GM19035 (cell line): Measurements from ENCODE around the gene SCN8A.
"Not testable (repeated sequence)": the region's sequence is repeated elsewhere in the genome, so short reads cannot be mapped to it uniquely, and the experiment has no call there.

Experiments used
- ATAC-seq: cut with Tn5 transposase; IDR thresholded peaks from one replicate; pipeline ENCODE4 v1.9.1; 2021; ENCODE audit not compliant: unreplicated experiment

Gene SCN8A

DNA sequence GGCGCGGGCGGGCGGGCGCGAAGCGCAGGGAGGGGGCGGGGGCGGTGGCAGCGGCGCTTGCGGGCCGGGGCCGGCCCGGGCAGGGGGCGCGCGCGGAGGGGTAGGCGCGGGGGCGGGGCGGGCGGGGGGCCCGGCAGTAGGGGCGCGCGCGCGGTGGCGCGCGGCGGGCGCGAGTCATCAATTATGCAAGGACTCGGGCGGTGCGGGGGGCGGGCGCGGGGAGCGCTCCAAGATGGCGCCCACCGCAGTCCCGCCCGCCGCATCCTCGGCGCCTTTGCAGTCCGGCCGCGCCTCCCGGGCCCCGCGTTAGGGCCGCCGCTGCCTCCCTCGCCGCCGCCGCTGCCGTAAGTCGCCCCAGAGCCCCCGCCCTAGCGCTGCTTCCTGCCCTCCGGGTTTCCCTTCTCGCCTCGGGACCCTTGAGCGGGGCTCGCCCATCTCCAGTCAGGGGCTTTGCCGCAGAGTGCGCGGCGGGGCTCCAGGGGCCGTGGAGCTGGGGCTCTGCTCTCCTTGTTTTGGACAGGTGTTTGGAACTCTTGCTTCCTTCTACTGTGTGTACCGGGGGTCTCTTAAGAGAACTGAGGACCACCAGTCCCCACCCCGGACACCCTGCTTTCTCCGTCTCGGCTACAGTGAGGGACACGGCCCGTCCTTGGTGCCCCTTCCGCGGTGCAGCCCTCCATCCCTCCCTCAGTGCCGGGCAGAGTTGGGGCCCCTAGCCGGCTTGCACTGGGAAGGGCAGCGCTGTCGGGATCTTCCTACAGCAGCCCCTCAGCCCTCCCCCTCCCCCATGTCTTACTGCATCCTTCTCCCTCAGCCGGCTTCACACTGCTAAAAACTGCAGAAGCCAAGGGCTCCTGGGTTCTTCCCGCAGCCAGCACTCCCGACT, at the start of gene SCN8A:
Gene SCN8A, plus strand, starts transcription at position 218 of the 886 bp plus-strand sequence. CDS start 71,585 bp downstream, outside the sequence.
- ATAC-seq = peak; percentile 35

DNA sequence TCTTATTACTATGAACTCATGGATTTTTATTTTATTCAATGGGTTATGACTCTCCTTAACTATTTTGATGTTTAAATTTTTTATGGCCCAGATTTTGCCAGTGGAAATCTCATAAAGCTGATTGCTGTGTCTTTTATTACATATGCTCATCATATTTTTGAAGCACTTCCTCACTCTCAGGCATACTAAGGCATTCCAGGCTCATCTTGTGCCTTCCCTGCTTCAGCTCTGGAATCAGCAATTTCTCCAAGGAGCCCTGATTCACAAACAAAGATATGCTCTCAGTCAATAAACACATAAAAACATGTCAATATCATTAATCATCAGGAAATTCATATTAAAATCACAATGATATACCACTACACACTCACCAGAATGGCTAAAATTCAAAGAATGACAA, 44.9 kb upstream of the SCN8A start:
- no peak for ATAC-seq

DNA sequence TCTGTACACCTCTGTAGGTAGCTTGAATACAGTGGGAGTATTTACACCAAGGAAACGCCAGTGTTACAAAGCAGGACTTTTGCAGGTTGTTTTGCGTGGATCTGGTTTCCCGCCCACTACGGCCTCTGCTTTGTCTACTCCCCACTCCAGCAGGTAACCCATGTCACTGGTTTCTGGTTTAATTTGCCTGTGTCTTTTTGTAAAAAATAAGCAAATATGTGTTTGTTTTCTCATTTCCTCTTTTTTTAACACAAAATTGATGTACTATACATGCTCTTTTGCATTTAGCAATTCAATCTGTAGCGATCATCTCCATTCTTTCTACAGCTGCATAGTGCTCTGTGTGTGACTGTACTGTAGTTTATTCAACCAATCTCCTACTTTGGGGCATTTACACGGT, 43.4 kb upstream of the SCN8A start:
- ATAC-seq = no peak

GRCh38 chr12:51548241-51548640, 42.8 kb upstream of the SCN8A start:
- ATAC-seq = no peak

DNA sequence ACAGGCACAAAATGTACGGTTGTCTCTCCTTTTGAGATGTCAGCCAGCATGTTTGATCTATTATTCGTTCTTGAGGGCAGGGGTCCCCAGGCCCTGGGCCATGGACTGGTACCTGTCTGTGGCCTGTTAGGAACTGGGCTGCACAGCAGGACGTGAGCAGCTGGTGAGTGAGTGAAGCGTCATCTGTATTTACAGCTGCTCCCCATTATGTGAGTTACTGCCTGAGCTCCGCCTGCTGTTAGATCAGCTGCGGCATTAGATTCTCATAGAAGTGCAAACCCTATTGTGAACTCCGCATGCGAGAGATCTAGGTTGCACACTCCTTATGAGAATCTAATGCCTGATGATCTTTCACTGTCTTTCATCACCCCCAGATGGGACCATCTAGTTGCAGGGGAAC, 41.4 kb upstream of the SCN8A start:
- ATAC-seq = no peak

DNA sequence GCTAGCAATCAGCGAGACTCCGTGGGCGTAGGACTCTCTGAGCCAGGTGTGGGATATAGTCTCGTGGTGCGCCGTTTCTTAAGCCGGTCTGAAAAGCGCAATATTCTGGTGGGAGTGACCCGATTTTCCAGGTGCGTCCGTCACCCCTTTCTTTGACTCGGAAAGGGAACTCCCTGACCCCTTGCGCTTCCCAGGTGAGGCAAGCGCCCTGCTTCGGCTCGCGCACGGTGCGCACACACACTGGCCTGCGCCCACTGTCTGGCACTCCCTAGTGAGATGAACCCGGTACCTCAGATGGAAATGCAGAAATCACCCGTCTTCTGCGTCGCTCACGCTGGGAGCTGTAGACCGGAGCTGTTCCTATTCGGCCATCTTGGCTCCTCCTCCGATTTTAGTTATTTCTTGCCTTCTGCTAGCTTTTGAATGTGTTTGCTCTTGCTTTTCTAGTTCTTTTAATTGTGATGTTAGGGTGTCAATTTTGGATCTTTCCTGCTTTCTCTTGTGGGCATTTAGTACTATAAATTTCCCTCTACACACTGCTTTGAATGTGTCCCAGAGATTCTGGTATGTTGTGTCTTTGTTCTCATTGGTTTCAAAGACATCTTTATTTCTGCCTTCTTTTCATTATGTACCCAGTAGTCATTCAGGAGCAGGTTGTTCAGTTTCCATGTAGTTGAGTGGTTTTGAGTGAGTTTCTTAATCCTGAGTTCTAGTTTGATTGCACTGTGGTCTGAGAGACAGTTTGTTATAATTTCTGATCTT, 22.6 kb upstream of the SCN8A start:
- not testable (repeated sequence) for ATAC-seq

GRCh38 chr12:51579321-51579850, 11.6 kb upstream of the SCN8A start:
- ATAC-seq = no peak

GRCh38 chr12:51589060-51589459, 2.0 kb upstream of the SCN8A start:
- ATAC-seq = no peak

GRCh38 chr12:51589557-51590176, 1.4 kb upstream of the SCN8A start:
- no peak for ATAC-seq

DNA sequence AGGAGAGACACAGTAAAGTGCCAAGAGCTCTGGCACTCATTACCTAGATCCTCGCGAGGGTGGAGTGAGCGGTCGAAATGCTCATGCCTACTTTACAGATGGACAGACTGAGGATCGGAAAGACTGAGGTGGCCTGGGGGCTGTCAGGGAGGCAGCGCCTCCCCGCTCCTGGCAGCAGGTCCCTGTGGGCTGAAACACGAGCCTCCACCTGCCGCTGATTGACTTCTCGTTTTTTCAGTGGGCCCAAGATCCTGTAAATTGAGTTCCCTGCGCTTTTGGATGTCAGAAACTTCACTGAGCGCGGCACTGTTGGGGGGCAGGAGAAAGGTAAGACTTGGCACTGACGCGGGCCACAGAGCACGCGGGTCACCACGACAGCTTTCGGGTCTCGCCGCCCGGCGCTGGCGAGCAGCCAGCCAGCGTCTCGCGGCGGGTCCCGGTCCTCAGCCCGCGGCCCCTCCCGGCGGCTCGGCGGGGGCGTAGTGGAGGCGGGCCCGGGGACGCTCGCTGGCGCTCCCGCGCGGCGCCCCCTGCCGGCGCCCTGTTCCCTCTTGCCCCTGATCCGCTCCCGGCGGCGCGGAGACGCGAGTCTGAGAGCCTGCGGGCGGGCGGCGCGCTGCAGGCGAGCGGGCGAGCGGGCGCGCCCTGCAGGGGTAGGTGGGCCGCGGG, 552 bp upstream of the SCN8A start:
- peak; percentile 83 for ATAC-seq

- no peak for ATAC-seq
Observed at GRCh38 chr12:51592034-51592705, 1.1 kb downstream of the SCN8A start.

DNA sequence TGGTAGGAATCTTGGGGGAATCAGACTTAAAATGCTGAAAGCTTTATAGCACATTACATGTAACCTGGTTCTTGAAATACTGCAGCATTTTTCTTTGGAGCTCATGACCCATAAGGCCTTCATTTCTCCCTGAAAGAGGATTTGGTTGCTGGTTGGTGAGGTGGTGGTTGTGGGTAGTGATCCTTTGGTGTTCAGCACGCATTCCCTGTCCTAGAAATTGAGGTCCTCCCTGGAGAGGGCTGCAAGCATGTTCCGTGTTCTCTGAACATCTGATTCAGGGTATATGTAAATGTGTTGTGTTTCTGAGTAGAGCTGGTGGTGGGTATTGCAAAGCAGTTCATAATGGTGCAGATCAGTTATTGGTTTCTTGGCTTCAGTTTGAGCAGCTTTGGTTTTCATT, 2.0 kb downstream of the SCN8A start:
- no peak for ATAC-seq

DNA sequence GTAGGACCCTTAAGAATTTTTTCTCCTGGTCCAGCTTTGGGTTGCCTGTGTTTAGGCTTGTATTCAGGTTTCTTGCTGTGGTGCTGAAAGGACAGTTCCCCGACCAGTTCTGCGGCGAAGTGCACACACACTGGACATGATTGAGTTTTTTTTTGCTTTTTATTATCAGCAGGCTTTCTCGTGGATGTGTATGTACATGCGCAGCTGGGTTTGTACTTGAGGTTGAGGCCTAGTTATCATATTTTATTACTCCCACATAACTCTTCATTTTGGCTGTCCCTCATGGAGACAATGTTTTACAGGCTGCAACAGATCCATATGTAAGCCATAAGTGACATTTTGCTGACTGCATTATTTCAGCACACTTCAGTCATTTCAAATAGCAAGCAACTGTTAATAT, 2.5 kb downstream of the SCN8A start:
- ATAC-seq = no peak

DNA sequence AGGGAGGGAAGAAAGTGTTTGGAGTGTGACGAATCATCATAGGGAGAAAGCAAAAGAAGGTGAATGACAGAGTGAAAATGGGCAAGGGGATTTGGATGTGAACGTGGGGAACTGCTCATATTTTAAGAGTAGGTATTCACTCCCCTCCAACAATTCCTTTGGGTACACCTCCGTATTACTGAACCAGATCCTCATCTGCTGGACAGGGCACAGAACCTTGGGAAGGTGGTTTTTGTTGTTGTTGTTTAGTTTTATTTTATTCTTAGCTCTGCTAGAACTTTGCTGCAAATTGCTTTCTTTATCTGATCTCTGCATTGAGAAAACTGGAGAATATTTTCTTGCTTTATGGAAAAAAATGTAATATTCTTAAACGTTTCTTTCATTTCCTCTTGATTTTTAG, 7.1 kb downstream of the SCN8A start:
- no peak for ATAC-seq

- no peak for ATAC-seq
Observed at GRCh38 chr12:51600721-51601120, 9.7 kb downstream of the SCN8A start.

DNA sequence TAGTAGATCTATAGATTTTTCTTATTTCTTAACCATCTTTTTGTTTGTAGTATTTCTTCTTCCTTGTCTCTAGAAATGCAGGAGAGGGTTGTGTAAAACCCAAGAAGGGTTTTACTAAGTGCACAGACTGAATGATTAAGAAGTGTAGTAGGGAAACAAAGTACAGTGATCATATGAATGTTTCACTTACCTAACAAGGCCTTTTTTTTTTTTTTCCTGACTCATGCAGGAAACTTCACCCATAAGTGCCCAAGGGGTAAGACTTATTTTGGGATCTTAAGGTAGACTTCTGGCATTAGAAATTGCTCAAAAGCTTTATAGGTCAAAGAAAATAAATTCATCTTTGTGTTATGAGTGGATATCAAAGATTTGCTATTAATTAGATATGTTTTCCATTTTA, 10.2 kb downstream of the SCN8A start:
- no peak for ATAC-seq

- not testable (repeated sequence) for ATAC-seq
Observed at GRCh38 chr12:51605896-51606295, 14.9 kb downstream of the SCN8A start.

GRCh38 chr12:51607197-51607596, 16.2 kb downstream of the SCN8A start:
- ATAC-seq = not testable (repeated sequence)

DNA sequence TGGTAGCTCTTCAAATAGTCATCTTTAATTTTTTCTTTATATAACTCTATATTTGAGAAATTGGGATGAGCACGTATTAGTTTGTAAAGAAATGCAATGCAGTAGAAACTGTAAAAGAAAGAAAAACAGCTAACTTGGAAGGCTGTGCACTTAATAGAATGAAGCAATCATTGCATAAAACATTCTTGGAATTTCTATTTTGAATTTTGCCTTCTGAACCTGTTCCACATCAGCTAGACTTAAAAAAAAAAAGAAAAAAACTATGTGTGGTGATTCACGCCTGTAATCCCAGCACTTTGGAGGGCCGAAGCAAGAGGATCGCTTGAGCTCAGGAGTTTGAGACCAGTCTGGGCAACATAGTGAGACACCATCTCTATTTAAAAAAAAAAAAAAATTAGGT, 29.4 kb downstream of the SCN8A start:
- ATAC-seq = no peak

- no peak for ATAC-seq
Observed at GRCh38 chr12:51621156-51621922, 30.3 kb downstream of the SCN8A start.
